Dorsolateral prefrontal cortex (tissue), 118 donors: Measurements from ENCODE around the gene PRR35. TPM values are rescaled to one million over a fixed set of nuclear protein-coding genes. Genes with fewer than 3 reads are reported as not detected.

Source experiments
- microRNA-seq, 43 experiments: library from miRNA; unstranded; fragments of <30 nt; microRNA quantifications; one replicate each; pipeline ENCODE4 v1.2.0, GENCODE V29; 2022
- total RNA-seq, 120 experiments: library from RNA; stranded (reverse); gene quantifications; one replicate each; pipeline versions ENCODE4 v1.2.3 to v1.2.4, GENCODE V29; 2022

PRR35 gene
- total RNA-seq, 120 experiments from 2014 or later = 0.17 to 0.90 (median 0.28) TPM; not detected in 91

Small RNAs within 50 kb of the gene (microRNA-seq; reads per million reads assigned to microRNA genes)
- gene MIR3176 (0 to 12.5 (median 3.1) reads per million in 43 experiments), gene MIR5587 (0 to 1.1 (median 0.23) reads per million in 43 experiments)

Other genes starting within 250 kb of the PRR35 start
- 10 to 100 TPM; 13.3 to 34.4 (median 19.8) TPM for gene AXIN1, start 207.7 kb upstream of the PRR35 start, total RNA-seq
- 10 to 100 TPM; 38.3 to 94.6 (median 65.9) TPM for gene MRPL28, start 189.9 kb upstream of the PRR35 start, total RNA-seq
- 10 to 100 TPM; 16.0 to 41.4 (median 25.9) TPM for gene PGAP6, start 178.4 kb upstream of the PRR35 start, total RNA-seq
- 10 to 100 TPM; 27.9 to 89.2 (median 49.4) TPM for gene NME4, start 163.2 kb upstream of the PRR35 start, total RNA-seq
- 10 to 100 TPM in 108 of 120 experiments, 1 to 10 TPM in 12; 7.2 to 23.9 (median 13.5) TPM for gene DECR2, start 158.5 kb upstream of the PRR35 start, total RNA-seq
- 100 to 1,000 TPM in 110 of 120 experiments, 10 to 100 TPM in 10; 84.7 to 179 (median 116) TPM for gene RAB11FIP3, start 134.7 kb upstream of the PRR35 start, total RNA-seq
- gene CAPN15, start 32.7 kb upstream of the PRR35 start, total RNA-seq = 10 to 100 TPM; 18.8 to 69.8 (median 34.2) TPM
- gene NHLRC4, start 6.6 kb downstream of the PRR35 start, total RNA-seq = 1 to 10 TPM in 19 of 120 experiments, under 1 TPM in 97, not detected in 4; 0.20 to 1.6 (median 0.60) TPM
- 100 to 1,000 TPM in 8 of 120 experiments, 10 to 100 TPM in 112; 51.5 to 125 (median 72.9) TPM for gene PIGQ, start 9.6 kb downstream of the PRR35 start, total RNA-seq
- 100 to 1,000 TPM in 1 of 120 experiments, 10 to 100 TPM in 119; 34.4 to 107 (median 63.1) TPM for gene RAB40C, start 29.7 kb downstream of the PRR35 start, total RNA-seq
- 10 to 100 TPM in 3 of 120 experiments, 1 to 10 TPM in 117; 1.2 to 14.8 (median 4.0) TPM for gene WFIKKN1, start 70.6 kb downstream of the PRR35 start, total RNA-seq
- 100 to 1,000 TPM in 17 of 120 experiments, 10 to 100 TPM in 103; 51.9 to 123 (median 84.4) TPM for gene METTL26, start 75.9 kb downstream of the PRR35 start, total RNA-seq
- 10 to 100 TPM; 24.1 to 97.3 (median 38.0) TPM for gene MCRIP2, start 81.4 kb downstream of the PRR35 start, total RNA-seq
- 10 to 100 TPM; 12.5 to 50.4 (median 25.7) TPM for gene WDR90, start 89.0 kb downstream of the PRR35 start, total RNA-seq
- gene RHOT2, start 107.7 kb downstream of the PRR35 start, total RNA-seq = 100 to 1,000 TPM in 63 of 120 experiments, 10 to 100 TPM in 57; 69.8 to 145 (median 101) TPM
- 10 to 100 TPM; 10.3 to 39.1 (median 26.5) TPM for gene RHBDL1, start 115.3 kb downstream of the PRR35 start, total RNA-seq
- gene STUB1, start 120.0 kb downstream of the PRR35 start, total RNA-seq = 100 to 1,000 TPM in 119 of 120 experiments, 10 to 100 TPM in 1; 99.4 to 191 (median 150) TPM
- gene JMJD8, start 123.9 kb downstream of the PRR35 start, total RNA-seq = 10 to 100 TPM; 19.0 to 50.5 (median 30.3) TPM
- gene WDR24, start 130.0 kb downstream of the PRR35 start, total RNA-seq = 10 to 100 TPM; 12.4 to 22.0 (median 17.5) TPM
- 100 to 1,000 TPM; 121 to 658 (median 421) TPM for gene FBXL16, start 145.4 kb downstream of the PRR35 start, total RNA-seq
- gene METRN, start 154.7 kb downstream of the PRR35 start, total RNA-seq = 100 to 1,000 TPM in 119 of 120 experiments, 10 to 100 TPM in 1; 84.0 to 448 (median 154) TPM
- 10 to 100 TPM; 38.5 to 95.7 (median 64.7) TPM for gene ANTKMT, start 160.8 kb downstream of the PRR35 start, total RNA-seq
- 10 to 100 TPM in 15 of 120 experiments, 1 to 10 TPM in 105; 2.3 to 15.5 (median 6.8) TPM for gene CCDC78, start 166.0 kb downstream of the PRR35 start, total RNA-seq
- 10 to 100 TPM; 27.4 to 81.3 (median 41.5) TPM for gene HAGHL, start 166.7 kb downstream of the PRR35 start, total RNA-seq
- 10 to 100 TPM; 32.4 to 98.2 (median 48.8) TPM for gene CIAO3, start 180.6 kb downstream of the PRR35 start, total RNA-seq
- 1 to 10 TPM in 39 of 120 experiments, under 1 TPM in 60, not detected in 21; 0.29 to 6.6 (median 0.90) TPM for gene MSLN, start 200.3 kb downstream of the PRR35 start, total RNA-seq
- gene RPUSD1, start 228.0 kb downstream of the PRR35 start, total RNA-seq = 10 to 100 TPM in 119 of 120 experiments, 1 to 10 TPM in 1; 9.7 to 31.5 (median 23.0) TPM
- gene CHTF18, start 228.2 kb downstream of the PRR35 start, total RNA-seq = 10 to 100 TPM in 118 of 120 experiments, 1 to 10 TPM in 2; 9.5 to 68.5 (median 17.6) TPM
- gene GNG13, start 240.3 kb downstream of the PRR35 start, total RNA-seq = 10 to 100 TPM in 8 of 120 experiments, 1 to 10 TPM in 112; 1.1 to 13.0 (median 5.8) TPM